NAMALWA (cell line): Measurements from ENCODE around the gene PLD4.
A peak's percentile ranks its signal among the peaks of the same experiment; 100 is the strongest.

Experiments used
- DNase-seq: peaks from one replicate; pipeline ENCODE4 v3.0.0-alpha.2; 2015; ENCODE audit warnings: low spot score

PLD4 gene

DNA sequence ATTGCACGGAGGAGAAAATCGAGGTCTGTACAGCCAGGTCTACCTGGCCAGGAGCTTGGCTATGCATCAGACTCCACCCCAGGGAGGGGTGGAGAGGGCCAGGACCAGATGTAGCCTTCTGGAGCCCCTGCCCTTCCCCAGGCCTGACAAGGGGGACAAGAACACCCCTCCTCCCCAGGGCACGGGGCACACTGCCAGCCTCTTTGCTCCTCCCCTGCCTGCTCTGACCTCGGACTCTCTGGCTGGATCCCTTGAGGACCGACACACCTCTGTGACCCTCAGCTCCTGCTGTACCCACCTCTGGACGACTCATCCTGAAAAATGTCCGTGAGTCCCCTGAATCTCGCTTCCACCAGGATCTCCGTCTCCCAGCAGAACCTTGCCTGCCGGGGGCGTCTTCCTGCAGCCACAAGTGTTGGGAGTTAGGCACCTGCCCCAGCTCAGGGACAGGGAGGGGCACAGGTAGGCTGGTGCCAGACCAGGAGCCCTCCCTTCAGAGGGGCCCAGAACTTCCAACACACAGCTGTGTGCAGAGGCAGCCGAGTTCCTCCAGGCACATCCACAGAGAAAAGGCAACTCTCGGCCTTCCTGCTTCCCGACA is 31.7 kb downstream of the PLD4 start:
- no peak for DNase-seq

GRCh38 chr14:104957146-104958113 is 32.8 kb downstream of the PLD4 start:
- no peak for DNase-seq

DNA sequence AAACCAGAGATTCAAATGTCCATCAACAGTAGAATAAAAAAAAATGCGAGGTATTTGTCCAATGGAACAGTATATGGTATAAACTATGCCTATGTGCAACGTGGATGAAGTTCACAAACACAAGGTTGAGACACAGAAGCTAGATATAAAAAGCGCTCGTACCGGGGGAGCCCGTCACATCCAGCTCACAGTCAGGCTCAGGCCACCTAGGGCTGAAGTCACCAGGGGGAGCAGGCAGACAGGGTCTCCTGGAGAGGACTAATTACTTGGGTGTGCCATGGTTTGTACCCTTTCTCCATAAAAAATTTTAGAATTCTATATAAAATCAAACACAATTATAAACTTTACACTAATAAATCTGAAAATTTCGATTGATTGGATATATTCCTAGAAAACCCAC is 39.9 kb downstream of the PLD4 start:
- no peak for DNase-seq

DNA sequence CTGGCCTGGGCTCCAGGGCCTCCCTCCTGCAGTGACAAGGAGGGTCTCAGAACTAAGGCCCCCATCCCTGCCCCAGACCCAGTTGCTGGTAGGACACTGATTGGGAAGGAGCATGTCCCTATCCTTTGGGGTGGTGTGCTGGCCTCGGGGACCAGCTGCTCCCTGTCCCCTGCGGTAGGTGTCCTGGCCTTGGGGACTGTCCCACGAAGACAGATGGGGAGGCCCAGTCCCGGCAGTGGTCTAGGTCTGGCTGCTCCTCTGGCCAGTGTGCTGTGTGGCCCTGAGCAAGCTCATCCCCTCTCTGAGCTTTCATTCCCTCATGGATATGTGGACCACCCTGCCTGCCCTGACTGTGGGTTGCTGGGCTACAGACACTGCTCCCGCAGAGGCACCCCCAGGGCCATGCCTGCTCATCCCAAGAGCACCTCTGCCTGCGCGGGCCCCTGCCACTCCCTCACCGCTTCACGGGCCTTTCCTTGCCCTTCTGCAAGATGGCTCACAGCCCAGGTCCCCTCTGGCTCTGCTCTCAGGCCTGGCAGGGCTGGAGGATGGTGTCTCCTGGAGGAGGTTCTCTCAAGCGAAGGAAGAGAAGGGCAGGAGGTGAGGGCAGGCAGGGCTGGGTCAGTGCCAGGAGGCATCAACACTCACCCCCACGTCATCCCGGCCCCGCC is 41.0 kb downstream of the PLD4 start:
- no peak for DNase-seq

- no peak for DNase-seq
Measured at GRCh38 chr14:104966261-104966865, 41.7 kb downstream of the PLD4 start.

GRCh38 chr14:104966981-104967385 is 42.3 kb downstream of the PLD4 start:
- no peak for DNase-seq

DNA sequence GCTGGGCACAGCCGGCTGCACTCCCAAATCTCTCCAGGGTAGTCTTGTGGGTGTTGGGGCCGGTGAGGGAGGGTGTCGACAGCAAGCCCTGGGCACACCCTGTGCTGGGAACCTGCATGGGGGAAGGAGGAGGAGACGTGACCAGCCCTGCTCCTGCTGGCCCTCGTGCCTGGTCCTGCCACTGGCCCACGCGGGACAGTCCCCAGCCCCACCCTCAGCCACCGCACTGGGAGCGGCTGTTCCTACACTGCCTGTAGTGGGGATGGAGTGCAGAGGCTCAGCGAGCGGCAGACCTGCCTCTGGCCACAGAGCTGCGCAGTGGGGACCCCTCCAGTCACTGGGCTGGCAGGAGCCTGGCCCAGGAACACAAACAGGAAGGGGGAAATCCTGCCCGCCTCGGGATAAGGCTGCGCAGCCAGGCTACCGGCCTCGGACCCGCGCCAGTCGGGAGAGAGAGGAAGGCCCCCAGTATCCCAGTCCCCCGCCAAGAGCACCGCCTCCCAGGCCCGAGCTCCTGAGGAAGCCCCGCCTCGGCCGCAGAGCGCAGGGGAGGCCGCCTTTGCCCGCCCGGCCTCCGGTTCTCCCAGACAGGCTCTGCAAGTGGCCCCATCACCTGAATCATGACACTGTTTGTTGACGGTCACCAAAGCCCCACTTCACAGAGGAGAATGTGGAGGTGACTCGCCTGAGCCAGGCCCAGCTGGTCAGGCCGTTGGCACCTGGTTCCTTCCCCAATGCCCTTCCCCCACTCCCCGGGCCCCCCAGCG is 42.9 kb downstream of the PLD4 start:
- no peak for DNase-seq

DNA sequence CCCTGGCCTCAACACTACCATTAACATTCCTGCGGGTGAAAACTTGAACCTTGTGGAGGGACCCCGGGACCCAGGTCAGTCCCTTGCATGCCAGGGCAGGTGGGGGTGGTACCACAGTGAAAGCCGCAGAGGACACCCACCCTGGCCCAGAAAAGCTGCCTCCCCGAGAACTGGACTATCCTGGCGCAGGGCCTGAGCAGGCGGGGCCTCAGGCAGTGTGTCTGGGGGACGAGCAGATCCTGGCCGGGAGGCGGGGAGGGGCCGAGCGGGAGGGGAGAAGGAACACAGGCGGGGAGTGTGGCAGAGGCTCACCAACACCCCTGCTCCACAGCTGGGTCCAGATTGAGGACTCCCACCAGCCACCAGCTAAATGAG is 43.5 kb downstream of the PLD4 start:
- no peak for DNase-seq

- DNase-seq = peak; percentile 59
Measured at GRCh38 chr14:104968541-104969401, 44.1 kb downstream of the PLD4 start.

DNA sequence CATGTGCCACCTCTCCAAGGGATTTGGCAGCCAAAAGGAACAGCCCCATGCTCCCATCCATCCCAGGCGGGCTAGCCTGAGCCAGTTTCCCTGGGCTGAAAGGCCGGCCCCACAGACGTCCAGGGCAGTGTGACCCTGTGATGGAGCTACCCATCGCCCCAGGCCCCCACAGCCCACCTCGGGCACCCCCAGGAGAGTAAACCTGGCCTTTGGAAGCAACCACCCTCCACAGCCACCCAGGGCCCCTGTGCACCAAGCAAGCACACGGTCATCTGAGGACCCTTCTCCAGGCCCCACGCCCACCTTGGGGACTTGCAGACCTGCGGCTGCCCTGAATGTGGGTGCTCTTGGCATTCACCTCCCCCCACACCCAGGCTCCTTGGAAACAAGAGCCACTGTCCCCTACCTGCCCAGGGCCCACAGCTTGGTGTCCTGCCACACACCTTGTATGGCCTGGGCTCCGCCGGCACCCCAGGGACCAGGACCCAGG is 45.1 kb downstream of the PLD4 start:
- DNase-seq = no peak

DNA sequence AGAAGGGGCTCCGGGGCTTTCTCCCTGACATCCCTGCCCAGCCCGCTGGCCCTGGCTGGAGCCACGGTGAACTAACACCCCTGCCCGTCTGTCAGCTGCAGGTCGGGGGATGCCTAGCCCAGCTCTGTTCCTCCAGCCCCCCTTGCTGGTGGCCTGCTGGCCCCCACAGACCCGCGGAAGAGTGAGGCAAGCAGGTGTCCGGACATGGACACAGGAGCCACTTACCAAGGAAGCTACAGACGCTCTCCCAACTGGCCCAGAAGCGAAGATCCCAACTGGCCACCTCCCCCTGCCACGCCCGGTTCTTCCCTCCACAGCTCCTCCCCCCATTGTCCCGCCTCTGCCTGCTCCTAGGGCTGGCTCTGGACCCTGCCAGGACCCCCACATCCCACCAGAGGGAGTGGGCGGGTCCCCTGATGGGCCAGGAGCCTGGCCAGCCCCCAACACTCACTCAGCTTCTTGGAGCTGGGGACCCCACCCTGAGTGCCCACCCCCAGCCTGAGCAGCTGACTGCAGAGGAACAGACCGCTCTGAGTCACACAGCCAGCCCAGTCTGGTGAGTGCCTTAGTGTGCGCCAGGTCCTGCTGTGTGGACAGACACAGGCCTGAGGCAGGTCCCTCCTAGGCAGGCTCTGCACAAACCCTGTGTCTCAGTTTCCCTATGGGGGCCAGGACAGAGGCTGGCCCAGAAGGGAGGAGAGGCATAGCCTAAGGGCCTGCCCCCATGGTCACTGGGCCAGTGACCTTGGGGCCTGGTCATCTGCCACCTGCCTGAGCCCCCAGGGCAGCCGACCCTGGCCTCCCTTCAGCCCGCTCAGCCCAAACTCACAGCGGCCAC is 45.8 kb downstream of the PLD4 start:
- no peak for DNase-seq

- no peak for DNase-seq
Measured at GRCh38 chr14:104971447-104972240, 47.0 kb downstream of the PLD4 start.

- DNase-seq = no peak
Measured at GRCh38 chr14:104972301-104973134, 47.8 kb downstream of the PLD4 start.

GRCh38 chr14:104973135-104973384 is 48.4 kb downstream of the PLD4 start:
- DNase-seq = no peak

GRCh38 chr14:104973385-104974145 is 48.9 kb downstream of the PLD4 start:
- no peak for DNase-seq

GRCh38 chr14:104974146-104974541 is 49.5 kb downstream of the PLD4 start:
- DNase-seq = no peak

GRCh38 chr14:104974665-104975390 is 50.1 kb downstream of the PLD4 start:
- no peak for DNase-seq
